ENCODE results near the gene MAT2A. TPM values are rescaled to one million over a fixed set of nuclear protein-coding genes. Genes with fewer than 3 reads are reported as not detected.

The MAT2A gene
- total RNA-seq, 1 donor, result 161 TPM

DNA sequence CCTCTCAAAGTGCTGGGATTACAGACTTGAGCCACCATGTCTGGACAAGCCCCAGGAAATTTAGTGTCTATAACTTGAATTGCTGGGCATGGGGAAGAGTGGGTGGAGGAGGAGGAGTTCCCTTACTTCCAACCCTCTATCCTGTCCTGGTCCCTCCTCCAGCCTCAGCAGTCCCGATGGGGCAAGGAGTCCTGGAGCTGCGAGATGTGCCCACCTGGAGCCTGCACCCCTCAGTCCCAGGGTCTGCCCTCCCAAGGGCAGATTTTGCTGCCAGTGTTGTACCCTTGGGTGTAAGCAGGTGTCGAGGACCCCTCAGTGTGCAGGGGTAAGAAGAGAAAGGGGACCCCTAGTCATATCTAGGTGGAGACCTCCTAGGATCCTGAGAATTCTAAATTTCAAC lies 41.2 kb downstream of the MAT2A start:
- DNase-seq (ENCODE audit: low read depth), result no peak
- no peak overlapping the region for H3K4me3 ChIP-seq (ENCODE audit: low read depth, low read length)
- TF ChIP-seq, protein P1, sequence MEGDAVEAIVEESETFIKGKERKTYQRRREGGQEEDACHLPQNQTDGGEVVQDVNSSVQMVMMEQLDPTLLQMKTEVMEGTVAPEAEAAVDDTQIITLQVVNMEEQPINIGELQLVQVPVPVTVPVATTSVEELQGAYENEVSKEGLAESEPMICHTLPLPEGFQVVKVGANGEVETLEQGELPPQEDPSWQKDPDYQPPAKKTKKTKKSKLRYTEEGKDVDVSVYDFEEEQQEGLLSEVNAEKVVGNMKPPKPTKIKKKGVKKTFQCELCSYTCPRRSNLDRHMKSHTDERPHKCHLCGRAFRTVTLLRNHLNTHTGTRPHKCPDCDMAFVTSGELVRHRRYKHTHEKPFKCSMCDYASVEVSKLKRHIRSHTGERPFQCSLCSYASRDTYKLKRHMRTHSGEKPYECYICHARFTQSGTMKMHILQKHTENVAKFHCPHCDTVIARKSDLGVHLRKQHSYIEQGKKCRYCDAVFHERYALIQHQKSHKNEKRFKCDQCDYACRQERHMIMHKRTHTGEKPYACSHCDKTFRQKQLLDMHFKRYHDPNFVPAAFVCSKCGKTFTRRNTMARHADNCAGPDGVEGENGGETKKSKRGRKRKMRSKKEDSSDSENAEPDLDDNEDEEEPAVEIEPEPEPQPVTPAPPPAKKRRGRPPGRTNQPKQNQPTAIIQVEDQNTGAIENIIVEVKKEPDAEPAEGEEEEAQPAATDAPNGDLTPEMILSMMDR (IDR thresholded peaks at IDR 0.05; ENCODE audit: insufficient read depth, low read length), result no peak

DNA sequence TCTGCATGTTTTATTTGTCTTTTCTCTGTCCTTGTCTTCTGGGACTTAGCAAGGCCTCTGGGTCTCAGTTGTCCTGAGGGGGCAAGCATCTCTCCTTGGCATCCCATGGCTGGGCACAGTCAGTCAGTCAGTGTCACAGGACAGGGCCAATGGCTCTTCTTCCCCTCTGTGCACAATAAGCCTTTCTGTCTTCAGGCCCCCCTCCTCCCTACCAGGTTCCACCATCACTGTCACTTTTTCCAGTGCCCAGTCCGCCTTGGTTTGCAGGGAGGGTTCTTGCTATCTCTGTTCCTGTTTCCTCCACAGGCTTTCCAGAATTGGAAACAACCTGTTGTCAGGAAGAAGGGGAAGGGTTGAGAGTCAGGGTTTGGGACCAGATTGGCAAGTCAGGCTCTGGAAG lies 43.5 kb downstream of the MAT2A start:
- TF ChIP-seq, protein P1 (IDR thresholded peaks at IDR 0.05; ENCODE audit: insufficient read depth, low read length), result no peak
- no peak overlapping the region for H3K4me3 ChIP-seq (ENCODE audit: low read depth, low read length)
- DNase-seq (ENCODE audit: low read depth), result no peak

- TF ChIP-seq, protein P1 (IDR thresholded peaks at IDR 0.05; ENCODE audit: insufficient read depth, low read length), result no peak
- H3K4me3 ChIP-seq (ENCODE audit: low read depth, low read length), result peak overlapping the region; percentile 67
- DNase-seq (ENCODE audit: low read depth), result no peak
Measured at GRCh38 chr2:85583667-85584353, 44.8 kb downstream of the MAT2A start.

GRCh38 chr2:85584354-85584856 lies 45.4 kb downstream of the MAT2A start, which contains the start of gene VAMP5:
Gene VAMP5, plus strand, starts transcription at chr2:85584431. Its CDS starts 60 bp downstream, at chr2:85584491.
- DNase-seq (ENCODE audit: low read depth), result no peak
- TF ChIP-seq, protein P1 (IDR thresholded peaks at IDR 0.05; ENCODE audit: insufficient read depth, low read length), result no peak
- H3K4me3 ChIP-seq (ENCODE audit: low read depth, low read length), result peak within 1 kb of the TSS; percentile 67

DNA sequence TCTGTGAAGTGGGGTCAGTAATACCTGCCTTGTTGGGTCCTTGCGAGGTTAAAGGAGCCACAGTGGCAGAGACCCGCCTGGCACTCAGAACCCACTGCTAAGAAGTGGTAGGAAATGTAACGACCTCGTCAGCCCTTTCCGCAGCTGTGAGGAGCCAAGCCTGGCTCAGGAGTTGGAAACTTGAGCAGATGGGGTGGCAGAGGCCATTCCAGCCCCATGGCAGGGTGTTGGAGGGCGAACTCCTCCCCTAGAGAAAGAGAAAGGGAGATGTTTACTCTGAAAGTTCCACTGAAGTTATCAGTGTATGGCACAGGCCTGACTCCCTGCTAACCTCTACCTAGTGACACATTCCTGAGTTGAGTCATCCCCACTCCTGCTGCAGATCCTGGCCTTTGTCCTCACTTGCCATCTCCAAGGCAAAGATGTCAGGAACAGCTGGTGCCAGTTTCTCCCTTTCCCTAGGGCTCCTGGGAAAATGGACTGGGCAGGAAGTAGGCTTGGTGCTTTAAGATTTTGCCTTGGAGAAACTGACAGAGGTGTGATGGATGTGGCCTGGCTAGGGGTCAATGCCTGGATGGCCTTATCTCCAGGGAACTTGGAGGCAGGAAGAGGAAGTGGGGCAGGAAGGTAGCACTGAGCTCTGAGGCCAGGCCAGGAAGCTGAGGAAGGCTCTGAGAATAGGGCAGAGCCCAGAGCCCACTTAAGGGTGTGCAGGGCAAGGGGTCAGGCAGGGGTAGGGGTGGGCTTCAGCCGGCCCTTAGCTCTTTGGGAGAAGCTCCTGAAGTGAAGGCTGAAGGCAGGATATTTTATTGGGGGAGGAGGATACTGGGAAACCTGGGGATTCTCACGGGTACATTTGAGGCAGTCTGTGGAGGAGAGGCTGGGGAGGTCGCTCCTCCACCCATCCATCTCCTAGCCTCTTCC lies 46.2 kb downstream of the MAT2A start:
- H3K4me3 ChIP-seq (ENCODE audit: low read depth, low read length), result peak overlapping the region; percentile 67
- peak; percentile 69 for DNase-seq (ENCODE audit: low read depth)
- TF ChIP-seq, protein P1 (IDR thresholded peaks at IDR 0.05; ENCODE audit: insufficient read depth, low read length), result no peak

- TF ChIP-seq, protein P1 (IDR thresholded peaks at IDR 0.05; ENCODE audit: insufficient read depth, low read length), result no peak
- H3K4me3 ChIP-seq (ENCODE audit: low read depth, low read length), result peak overlapping the region; percentile 67
- peak; percentile 52 for DNase-seq (ENCODE audit: low read depth)
Measured at GRCh38 chr2:85585781-85586105, 46.8 kb downstream of the MAT2A start.
